ENCODE measurements around the gene MGLL.
"Not testable (repeated sequence)": the region's sequence is repeated elsewhere in the genome, so short reads cannot be mapped to it uniquely, and the experiment has no call there.

Gene MGLL

DNA sequence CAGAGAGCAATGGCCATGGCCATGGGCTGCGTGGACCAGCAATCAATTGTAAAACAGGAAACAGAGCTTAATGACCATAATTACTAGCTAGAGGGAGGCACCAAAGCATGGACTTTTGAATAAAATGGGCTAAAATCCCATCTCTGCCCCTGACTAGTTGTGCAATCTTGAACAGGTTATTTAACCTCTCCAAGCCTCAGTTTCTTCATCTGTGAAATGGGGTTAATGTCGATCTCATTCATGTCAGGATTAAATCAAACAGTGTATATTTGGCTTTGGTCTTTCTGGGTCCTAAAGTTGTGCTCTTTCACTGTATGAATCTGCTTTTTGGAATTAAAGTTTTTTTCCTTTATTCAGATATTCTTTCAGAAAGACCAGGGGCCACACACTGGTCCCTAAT lies 113.5 kb downstream of the MGLL start:
- no peak for DNase-seq (ENCODE audit: low read depth in 2 of 2)

DNA sequence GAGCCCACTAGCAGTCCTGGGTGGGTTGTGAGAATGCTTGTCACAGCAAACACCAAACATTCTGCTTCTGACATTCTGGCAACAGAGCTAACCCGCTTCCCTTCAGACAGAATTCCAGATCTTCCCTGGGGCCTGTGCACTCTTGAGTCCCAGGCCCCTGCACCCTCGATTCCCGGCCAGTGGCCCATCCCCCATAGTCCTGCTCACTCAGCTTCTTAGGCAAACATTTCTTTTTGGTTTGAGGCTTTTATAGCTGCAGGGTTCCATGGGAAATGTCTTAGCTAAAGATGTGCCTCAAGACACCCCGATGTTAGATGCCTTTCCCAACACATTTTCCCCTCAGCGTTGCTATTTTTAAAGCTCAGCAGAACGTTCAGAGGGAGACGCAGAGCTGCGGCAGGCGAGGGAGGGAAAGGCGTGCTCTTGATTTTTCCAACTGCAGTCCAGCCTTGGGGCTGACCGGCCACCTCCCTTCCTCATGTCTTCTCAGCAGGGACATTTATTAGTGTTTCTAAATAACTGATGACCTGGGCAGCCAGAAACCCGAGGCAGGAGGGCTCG lies 114.4 kb downstream of the MGLL start:
- no peak for DNase-seq (ENCODE audit: low read depth in 2 of 2)

DNA sequence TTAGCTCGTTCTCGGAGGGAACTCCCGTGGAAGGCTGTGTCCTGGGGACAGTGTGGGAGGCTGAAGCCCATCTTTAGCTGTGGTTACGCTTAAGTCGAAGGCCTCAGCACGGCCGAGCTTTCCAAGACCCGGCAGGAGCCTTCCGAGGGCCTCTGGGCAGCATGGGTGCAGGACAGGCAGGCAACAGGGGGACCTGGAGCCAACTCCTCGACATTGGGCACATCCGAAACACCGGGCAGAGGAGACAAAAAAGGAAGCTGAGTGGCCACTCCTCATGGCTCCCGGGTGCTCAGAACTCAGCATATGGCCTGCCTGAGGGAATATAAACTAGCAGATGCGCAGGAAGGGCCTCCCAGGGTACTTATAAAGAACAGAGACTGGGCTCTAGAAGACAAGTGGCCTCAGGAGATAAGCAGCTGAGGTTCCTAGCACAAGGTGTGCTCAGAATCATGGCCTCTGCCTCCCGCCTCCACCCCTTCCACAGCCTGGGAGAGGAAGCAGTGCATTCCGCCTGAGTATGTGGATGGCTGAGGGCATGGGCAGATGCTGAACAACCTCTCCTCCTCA lies 115.4 kb downstream of the MGLL start:
- no peak for DNase-seq (ENCODE audit: low read depth in 2 of 2)

DNA sequence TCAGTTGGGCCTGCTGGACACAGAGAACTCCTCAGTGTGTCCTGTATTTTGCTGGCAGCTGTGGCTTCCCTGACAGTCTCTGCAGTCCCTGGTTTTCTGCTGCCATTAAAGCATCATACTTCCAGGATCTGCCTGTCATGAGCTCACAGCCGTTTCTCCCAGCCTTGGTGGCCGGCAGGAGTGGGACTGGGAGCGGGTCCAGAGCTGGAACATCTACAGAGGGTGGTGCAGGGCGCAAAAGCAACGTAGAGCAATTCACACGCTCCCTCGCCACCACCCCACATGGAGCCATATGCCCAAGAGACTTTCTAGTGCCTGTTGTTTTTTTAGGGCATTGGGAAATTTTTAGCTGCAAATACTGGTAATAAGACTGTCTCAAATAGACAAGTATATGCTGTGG lies 116.0 kb downstream of the MGLL start:
- DNase-seq (ENCODE audit: low read depth in 2 of 2), result no peak

DNA sequence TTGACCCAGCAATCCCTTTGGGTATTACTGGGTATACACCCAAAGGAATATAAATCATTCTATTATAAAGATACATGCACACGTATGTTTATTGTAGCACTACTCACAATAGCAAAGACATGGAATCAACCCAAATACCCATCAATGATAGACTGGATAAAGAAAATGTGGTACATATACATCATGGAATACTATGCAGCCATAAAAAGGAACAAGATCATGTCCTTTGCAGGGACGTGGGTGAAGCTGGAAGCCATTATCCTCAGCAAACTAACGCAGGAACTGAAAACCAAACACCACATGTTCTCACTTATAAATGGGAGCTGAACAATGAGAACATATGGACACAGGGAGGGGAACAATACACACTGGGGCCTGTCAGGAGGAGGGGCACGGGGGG lies 117.5 kb downstream of the MGLL start:
- DNase-seq (ENCODE audit: low read depth in 2 of 2), result not testable (repeated sequence)

DNA sequence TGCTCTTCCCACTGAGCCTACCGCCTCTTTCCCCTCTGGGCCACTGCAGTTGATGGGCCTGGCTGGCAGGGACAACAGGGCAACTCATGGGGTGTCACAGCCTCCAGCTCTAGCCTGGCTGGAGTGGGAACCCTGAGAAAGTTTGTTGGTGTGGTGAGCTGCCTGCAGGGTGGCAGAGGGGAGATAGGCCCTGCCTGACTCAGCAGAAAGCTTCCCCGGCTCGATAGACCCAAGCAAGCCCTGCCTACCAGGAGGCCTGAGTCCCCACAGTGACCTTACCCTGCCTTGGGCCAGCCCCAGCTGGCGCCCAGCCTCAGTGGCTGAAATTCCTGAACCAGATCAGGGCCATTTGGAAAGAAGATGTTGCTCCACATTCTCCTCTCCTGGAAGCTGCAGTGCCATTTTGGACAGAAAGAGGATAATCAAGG lies 120.2 kb downstream of the MGLL start:
- no peak for DNase-seq (ENCODE audit: low read depth in 2 of 2)

DNA sequence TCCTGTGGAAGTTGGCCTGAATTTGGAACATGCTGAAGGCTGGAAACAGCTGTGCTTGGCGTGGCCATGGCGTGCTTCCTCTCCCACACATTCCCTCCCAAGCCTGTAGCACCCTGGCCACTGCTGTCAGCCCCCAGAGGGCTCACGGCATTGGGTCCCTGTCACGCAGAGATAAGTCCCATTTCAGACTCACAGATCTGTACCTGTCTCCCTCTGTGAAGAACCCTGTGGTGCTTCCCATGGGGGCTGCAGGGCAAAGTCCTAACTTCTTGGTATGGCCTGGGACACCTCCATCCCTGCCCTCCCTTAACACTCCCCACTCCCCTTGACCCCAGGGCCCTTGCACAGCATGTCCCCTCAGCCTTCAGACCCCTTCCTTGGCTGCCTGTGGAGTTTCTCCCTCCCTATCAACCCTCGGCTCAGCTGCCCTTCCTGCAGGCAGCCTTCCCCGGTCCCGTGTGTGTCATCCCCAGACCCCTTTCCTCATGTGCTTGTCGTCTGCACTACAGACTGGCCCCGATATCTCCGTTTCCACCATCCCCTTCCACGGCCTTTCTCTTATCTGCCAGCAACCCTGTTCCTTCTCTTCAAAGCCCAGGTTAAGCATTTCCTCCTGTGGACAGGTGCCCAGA lies 120.9 kb downstream of the MGLL start:
- no peak for DNase-seq (ENCODE audit: low read depth in 2 of 2)

DNA sequence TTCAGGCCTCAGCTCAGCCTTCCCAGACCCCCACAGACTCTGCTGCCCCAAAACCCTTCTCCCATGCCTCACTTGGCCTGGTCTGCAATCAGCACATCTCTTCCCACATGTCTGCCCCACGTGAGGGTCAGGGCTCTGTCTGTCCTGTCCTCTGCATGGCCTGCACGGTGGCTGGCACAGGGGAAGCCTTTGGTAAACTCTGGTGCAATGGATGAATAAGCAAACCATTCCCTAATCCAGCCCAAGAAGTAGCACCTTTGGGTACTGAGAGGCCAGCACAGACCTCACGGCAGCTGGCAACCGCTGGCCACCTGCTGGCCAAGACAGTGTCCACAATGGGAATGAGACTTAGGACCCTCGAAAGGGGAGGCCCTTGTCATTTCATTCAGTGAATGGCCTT lies 121.9 kb downstream of the MGLL start:
- no peak for DNase-seq (ENCODE audit: low read depth in 2 of 2)

DNA sequence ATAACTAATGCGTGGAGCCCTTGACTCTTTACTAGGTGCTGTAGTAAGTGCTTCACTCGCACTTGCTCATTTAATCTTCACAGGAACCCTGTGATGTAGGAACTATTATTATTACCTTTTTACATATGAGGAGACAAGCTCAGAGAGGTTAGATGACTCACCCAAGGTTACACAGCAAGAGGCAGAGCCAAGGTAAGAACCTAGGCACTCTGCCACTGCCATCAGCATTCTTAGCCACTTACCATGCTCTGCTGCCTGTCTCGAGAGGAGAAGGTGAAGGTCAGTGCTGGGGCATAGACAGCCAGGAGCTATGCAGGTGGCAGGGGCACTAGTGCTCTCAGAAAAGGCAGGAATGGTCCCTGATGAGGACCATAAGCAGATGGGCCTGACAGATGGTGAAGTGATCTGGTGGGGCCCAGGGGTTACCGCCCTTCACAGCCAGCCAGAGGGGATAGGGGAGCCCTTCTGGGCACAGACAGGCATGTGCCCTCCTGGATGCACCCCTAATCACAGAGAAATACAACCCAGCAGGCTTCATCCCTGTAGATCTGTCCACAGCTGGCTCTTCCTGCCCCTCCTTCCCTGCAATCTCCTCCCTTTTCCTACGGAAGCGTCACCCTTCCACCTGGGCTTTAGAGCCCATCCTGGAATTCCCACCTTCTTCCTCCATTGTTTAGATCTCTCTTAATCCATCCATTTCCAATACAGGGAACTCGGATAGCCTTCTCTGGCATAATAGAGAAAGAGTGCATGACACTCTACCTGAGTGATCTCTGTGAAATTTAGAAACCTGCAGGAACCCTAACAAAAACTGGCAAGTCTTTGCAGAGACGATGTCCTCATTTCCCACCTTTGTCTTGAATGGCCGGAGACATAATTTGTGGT lies 122.7 kb downstream of the MGLL start:
- no peak for DNase-seq (ENCODE audit: low read depth in 2 of 2)

DNA sequence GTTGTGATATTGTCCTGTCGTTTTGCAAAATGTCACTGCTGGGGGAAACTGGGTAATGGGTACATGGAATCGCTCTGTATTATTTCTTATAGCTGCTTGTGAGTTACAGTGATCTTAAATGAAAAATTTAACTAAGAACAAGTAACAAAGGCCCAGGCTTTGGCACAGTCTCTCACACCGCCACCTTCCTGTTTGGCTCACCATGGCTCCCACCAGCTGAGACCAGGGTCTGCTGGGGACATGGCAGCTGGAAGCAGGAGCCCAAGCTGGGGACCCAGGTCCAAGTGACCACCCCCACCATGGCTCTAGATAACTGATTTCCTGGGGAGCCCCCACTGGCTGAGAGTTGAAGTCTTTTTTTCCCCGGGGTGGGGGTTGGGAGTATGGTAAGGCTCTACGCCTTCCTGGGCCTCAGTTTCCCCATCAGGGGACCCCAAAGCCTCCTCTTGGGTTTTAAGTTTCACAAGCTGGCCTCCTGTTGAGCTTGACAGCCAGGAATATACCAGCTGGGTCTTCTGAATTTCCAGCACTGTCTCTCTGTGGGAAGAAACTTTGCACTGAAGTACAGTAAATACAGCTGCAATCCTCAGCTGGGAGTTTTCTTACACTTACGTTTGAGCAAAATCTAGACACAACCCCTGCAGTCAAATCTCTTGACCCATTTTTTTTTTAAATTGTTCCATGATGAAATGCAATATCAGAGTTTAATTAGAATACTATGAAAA lies 123.5 kb downstream of the MGLL start:
- DNase-seq (ENCODE audit: low read depth in 2 of 2), result no peak

DNA sequence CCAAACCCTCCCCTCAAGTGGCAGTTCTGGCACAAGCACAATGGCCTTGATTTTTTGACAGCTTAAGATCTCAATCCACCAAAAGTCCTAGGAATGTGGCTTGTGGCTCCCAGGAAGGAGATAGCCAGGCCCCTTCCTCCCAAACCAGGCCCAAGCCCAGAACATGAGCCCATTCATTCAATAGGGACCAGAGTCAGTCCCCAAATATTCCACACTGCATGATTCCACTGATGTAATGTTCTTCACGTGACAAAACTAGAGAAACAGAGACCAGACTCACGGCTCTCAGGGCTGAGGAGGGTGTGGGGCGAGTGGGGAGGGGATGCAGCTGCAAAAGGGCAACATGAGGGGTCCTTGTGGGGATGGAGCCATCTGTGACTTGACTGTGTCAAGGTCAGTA lies 124.0 kb downstream of the MGLL start:
- DNase-seq (ENCODE audit: low read depth in 2 of 2), result no peak

DNA sequence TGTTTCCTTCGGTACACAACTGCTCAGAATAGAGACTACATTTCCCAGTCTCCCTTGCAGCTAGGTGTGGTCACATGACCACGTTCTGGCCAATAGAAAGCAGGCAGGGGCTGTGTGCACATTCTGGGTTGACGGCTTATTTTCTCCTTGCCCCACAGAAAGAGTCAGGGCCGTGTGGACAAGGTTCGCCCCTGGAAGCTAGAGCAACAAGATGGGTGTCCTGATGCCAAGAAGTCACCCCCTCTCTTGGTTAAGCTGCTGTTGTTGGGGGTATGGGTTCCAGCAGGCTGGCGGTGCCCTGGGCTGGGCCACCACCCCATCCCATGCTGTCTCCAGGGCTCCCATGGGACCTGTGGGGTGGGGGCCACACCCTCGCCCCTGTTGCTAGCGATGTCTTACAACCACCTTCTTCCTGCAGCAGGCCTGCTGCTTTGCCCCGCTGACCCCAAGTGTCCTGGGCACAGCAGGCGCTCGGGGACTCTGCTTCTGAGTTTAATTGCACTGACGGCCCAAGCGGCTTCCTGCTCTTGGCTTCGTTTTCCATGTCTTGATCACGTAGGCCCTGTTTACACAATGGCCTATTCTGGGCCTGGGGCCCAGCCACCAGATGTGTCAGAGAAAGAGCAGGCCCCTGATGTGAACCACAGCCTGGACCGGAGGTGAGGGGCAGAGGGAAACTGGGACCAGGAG lies 124.6 kb downstream of the MGLL start:
- DNase-seq (ENCODE audit: low read depth in 2 of 2), result no peak

DNA sequence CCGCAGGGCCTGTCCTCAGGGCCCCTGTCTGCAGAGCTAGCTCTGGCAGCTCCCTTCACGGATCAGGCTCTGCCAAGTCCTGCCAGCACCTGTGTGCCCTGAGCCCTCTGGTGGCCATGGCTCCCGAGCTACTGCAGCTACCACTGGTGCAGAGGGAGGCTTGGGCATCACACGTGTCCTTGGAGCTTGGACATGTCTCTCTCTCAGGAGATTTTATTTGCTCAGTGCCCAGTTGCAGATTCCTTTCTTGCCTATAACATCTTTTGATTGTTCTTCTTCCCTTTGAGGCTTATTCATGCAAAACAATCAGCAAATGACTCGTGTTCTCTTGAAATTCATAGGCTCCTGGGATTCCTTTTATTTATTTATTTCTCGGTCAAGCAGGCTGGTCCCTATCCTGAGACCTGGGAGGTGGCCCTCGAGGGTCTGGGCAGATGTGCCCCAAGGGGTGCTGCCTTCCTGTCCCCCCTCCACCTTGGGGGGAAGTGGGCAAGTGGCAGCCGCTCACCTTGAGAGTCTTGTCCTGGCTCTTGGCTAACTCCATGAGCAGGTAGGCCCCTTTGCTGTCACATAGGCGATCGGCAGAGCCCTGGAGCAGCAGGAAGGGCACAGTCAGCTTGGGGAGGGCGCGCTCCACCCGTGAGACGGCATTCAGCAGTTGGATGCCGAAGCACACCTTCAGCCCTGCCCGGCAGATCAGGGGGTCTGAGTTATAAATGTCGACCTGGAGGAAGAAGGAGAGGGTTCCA lies 127.7 kb downstream of the MGLL start:
- no peak for DNase-seq (ENCODE audit: low read depth in 2 of 2)

DNA sequence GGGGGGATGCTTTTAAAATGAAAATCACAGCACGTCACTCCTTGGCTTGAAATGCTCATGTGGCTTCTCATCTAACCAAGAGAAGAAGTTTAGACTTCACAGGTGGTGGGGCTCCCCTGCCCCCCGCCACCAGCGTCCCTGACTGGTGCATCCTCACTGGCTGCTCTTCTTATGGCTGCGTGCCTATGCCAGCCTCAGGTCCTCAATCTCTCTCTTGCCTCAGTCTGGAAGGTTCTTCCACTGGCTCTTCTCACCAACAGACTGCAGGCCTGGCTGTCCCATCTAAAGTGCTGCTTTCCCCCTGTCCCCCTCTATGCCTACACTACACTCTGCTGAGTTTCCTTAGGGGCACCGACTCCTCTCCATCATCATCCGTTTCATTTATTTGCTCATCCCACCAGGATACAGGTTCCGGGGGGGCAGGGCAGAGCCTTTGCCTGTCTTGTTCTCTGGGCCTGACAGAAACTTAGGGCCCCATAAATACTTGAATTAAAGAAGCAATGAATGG lies 128.9 kb downstream of the MGLL start:
- DNase-seq (ENCODE audit: low read depth in 2 of 2), result no peak

DNA sequence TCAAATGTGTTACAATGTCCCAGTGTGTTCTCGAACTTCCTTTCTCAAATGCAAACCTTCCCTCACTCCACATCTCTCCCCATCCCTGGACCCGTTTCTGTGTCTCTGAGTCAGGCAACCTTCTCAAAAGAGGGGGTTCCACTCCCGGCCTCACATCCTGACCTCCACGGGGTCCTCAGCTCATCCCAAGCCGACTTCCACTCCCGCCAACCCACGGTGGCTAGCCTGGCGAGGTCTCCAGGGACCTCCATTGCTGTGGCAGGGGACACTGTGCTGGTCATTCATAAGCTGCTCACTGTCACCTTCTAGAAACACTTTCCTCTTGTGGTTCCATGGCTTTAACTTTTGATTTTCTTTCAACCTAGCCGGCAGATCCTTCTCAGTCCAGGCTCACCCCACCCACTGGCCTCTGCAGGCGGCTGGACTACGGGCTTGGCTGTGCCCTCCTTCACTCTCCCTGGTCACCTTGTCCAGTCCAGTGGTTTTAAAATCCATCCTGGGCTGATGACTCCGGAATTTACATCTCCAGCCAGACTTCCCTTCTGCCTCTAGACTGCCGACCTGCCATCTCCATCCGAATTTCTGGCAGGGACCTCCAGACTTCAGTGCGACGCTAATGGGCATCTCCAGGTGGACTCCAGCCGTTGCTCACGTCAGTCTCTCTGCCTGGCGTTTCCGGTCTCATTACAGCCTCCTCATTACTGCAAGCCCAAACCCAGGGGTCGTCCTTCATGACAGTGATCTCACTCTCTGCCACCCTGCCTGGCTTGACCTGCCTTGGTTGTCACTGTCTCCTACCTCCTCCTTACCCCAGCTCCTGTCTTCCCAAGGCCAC lies 129.6 kb downstream of the MGLL start:
- DNase-seq (ENCODE audit: low read depth in 2 of 2), result no peak

DNA sequence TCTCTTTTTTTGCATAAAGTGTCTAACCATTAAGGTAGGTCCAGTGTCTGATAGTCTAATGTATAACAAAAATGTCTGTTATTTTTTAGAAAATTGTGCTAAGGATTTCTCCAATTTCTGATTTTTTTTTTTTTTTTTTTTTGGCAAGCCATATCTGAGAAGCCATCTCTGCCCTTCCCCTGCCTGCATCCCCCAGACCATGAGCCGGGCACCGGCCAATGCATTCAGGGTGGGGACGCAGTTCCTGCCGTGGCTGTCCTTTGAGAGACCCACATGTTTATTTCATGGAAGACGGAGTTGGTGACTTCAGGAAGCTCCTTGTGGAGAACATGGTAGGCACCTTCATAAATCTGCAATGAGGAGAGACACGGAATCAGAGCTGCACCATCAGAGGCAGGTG lies 130.3 kb downstream of the MGLL start:
- DNase-seq (ENCODE audit: low read depth in 2 of 2), result no peak

DNA sequence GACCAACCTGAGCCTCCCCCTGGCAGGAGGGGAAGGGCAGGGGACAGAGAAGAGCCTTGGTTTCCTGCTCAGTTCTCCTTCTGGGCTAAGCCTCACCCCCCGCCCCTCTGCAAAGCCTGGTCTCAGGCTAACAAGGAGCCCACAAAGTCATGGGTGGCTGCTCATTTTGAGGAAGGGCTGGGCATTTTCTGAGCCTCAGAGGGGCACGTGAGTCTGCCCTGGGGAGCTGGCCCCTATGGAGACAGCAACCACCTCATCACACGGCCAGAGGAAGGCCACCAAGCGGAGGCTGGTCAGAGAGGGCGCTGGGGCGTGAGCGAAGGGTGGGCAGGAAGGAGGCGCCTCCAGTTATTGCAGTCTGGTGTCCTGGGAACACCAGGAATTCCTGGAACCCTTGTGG lies 130.8 kb downstream of the MGLL start:
- no peak for DNase-seq (ENCODE audit: low read depth in 2 of 2)

DNA sequence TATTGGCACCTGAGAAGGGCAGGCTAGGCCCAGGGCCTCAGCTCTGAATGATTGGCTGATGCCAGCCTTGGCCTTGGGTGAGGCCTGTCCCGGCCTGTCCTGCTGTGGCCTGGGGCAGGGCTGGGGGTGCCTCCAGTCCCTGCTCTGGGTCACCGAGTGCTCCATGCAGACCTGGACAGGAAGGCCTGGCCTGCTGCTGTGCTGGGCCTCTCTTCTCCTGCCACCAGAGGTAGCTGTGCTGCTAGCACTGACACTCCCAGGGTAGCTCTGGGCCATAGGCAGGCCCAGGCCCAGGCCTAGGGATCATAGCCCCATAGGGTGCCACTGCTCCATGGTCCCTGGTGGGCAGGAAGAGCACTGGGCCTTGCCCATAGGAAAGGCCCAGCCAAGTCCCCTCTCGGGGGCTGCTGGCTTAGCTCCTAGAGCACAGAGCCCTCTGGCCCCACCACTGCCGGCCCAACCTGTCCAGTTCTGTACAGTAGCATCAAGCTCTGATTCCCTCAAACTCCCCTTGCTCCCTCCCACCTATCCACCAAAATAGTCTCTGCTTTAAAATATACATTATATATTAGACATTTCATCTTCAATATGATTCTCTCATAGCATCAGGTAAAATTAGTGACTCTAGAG lies 131.4 kb downstream of the MGLL start:
- DNase-seq (ENCODE audit: low read depth in 2 of 2), result no peak

DNA sequence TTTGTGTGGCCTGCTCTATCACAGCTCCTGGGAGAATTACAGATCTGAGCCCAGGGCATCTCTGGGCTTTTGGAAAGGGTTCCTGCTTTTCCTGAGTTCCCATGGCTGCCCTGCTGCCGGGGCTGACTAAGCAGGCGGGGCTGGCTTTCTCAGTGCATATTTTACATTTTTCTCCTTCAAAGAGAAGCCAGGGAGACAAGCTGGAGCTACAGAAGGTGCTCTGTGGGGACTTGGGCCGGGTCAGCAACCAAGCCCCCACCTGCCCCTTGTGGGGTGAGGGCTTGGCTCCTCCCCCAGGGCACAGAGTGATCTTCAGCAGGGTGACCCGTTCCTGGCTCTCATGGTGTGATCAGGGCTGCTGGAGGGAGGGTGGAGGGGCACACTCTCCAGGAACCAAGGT lies 132.2 kb downstream of the MGLL start:
- no peak for DNase-seq (ENCODE audit: low read depth in 2 of 2)

Measured in stimulated activated CD8-positive, alpha-beta memory T cell treated with anti-CD3 and anti-CD28 coated beads, Interleukin-2, amount 100 ng/mL, for 1 hour (primary cell).